ENCODE data around the gene IL22RA1. TPM values are rescaled to one million over a fixed set of nuclear protein-coding genes. Genes with fewer than 3 reads are reported as not detected.

The IL22RA1 gene
- total RNA-seq, 1 experiment from 2014 or later: 1.2 TPM

DNA sequence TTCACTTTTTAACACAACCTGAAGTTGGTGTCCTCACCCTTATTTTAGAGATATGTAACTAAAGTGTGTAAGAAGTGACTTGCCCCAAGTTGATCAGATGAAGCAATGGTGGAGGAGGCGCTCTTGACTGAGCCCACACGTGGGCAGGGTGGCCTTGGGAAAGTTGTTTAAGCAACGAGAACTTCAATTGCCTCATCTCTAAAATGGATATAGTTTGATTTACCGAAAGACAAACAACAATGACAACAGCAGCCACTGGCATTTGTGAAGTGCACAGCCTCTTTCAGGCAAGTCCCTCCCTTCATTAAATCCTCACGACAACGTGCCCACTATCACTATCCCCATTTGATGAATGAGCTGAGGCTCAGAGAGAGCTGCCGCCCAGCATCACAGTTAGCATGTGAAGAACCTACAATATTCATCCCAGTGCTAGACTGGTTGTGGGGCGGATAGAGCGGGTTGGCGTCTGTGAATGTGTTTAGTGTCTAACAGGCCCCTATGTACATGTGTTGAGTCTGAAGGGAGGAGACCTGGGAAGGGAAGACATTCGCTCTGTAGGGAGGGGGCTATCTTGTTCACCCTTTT, 3.0 kb downstream of the IL22RA1 start:
- TF ChIP-seq, protein P1, sequence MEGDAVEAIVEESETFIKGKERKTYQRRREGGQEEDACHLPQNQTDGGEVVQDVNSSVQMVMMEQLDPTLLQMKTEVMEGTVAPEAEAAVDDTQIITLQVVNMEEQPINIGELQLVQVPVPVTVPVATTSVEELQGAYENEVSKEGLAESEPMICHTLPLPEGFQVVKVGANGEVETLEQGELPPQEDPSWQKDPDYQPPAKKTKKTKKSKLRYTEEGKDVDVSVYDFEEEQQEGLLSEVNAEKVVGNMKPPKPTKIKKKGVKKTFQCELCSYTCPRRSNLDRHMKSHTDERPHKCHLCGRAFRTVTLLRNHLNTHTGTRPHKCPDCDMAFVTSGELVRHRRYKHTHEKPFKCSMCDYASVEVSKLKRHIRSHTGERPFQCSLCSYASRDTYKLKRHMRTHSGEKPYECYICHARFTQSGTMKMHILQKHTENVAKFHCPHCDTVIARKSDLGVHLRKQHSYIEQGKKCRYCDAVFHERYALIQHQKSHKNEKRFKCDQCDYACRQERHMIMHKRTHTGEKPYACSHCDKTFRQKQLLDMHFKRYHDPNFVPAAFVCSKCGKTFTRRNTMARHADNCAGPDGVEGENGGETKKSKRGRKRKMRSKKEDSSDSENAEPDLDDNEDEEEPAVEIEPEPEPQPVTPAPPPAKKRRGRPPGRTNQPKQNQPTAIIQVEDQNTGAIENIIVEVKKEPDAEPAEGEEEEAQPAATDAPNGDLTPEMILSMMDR (conservative IDR thresholded peaks at IDR 0.05; ENCODE audit: low read depth, low read length): no peak
- TF ChIP-seq EZH2 (IDR thresholded peaks at IDR 0.05; ENCODE audit: low read length, unreplicated experiment) (no peak), EZH2phosphoT487 (IDR thresholded peaks at IDR 0.05; ENCODE audit: borderline replicate concordance, low read length) (no peak)
- CTCF ChIA-PET: no interaction called here
- Histone ChIP-seq H3K27me3 (ENCODE audit: low read length) (no peaks in the 10 kb centered on the region), H3K4me3 (ENCODE audit: low read length) (no peak overlapping the region), H3K27ac (ENCODE audit: low read length) (no peak overlapping the region), H3K9me3 (ENCODE audit: low read length) (no peaks in the 10 kb centered on the region), H3K79me2 (ENCODE audit: low read length) (no peaks in the 10 kb centered on the region), H3K9me2 (replicated peaks; ENCODE audit: low read length) (no peaks in the 10 kb centered on the region), H3K9ac (ENCODE audit: low read length) (no peak overlapping the region), H4K20me1 (ENCODE audit: low read length) (no peaks in the 10 kb centered on the region), H3K4me2 (ENCODE audit: low read length) (no peak overlapping the region), H2AFZ (ENCODE audit: low read length) (no peak overlapping the region), H3K36me3 (ENCODE audit: low read depth, low read length) (no peaks in the 10 kb centered on the region), H3F3A (ENCODE audit: low read length, unreplicated experiment) (no peaks in the 10 kb centered on the region), H3K4me1 (ENCODE audit: insufficient read depth, low read length) (peaks cover 11% of the 10 kb centered on the region; the same call in 1 of the 2 replicates)
- intact Hi-C loops (cut with micrococcal nuclease): no loop called here
- ATAC-seq (no peak), DNase-seq (no peak)
- no TSS peak for BruUV-seq (replicated peaks)
- POLR2A ChIA-PET (ENCODE audit: unreplicated experiment): no interaction called here

GRCh38 chr1:24139222-24139489, 3.8 kb downstream of the IL22RA1 start:
- no peak overlapping the region for H3K27ac ChIP-seq (ENCODE audit: low read length)
- DNase-seq (no peak), ATAC-seq (no peak)
- no peaks in the 10 kb centered on the region for H3K9me2 ChIP-seq (replicated peaks; ENCODE audit: low read length)
- POLR2A ChIA-PET (ENCODE audit: unreplicated experiment): no interaction called here
- H2AFZ ChIP-seq (ENCODE audit: low read length): no peak overlapping the region
- no peaks in the 10 kb centered on the region for H4K20me1 ChIP-seq (ENCODE audit: low read length)
- H3K27me3 ChIP-seq (ENCODE audit: low read length): no peaks in the 10 kb centered on the region
- H3K36me3 ChIP-seq (ENCODE audit: low read depth, low read length): no peaks in the 10 kb centered on the region
- no peaks in the 10 kb centered on the region for H3F3A ChIP-seq (ENCODE audit: low read length, unreplicated experiment)
- H3K4me1 ChIP-seq (ENCODE audit: insufficient read depth, low read length): peaks cover 11% of the 10 kb centered on the region; the same call in 1 of the 2 replicates
- H3K4me3 ChIP-seq (ENCODE audit: low read length): no peak overlapping the region
- H3K9me3 ChIP-seq (ENCODE audit: low read length): no peaks in the 10 kb centered on the region
- H3K4me2 ChIP-seq (ENCODE audit: low read length): no peak overlapping the region
- TF ChIP-seq EZH2phosphoT487 (IDR thresholded peaks at IDR 0.05; ENCODE audit: borderline replicate concordance, low read length) (no peak), EZH2 (IDR thresholded peaks at IDR 0.05; ENCODE audit: low read length, unreplicated experiment) (no peak)
- TF ChIP-seq, protein P1 (conservative IDR thresholded peaks at IDR 0.05; ENCODE audit: low read depth, low read length): no peak
- intact Hi-C loops (cut with micrococcal nuclease): no loop called here
- CTCF ChIA-PET: no interaction called here
- no peaks in the 10 kb centered on the region for H3K79me2 ChIP-seq (ENCODE audit: low read length)
- H3K9ac ChIP-seq (ENCODE audit: low read length): no peak overlapping the region
- BruUV-seq (replicated peaks): no TSS peak

DNA sequence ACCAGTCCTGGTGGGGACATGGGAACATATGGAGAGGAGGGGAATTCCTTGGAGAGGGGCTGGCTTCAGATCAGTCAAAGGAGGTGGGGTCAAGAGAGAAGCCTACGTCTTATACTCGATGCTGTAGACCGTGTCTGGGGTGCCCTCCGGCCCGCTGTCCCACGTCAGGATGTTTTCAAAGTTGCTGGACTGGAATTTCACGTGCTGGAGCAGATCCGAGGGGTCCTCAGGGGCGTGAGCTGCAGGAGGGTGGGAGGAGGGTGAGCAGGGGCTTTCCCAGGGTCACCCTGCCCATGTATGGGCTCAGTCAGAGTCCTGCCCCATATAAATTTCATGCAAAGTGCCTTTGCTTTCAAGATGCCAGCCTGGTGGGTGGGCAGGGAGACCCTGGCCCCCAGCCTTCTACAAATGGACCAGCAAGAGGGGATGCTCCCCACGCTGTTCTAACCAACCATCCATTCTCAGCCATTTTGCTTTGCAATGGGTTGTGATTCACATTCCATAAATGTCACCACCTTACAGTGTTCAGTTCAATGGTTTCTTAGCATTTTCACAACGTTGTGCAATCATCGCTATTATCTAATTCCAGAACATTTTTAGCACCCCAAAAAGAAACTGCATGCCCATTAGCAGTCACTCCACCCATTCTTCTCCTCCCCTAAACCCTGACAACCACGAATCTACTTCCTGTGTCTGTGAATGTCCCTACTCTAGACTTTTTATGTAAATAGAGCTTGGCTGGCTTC, 4.3 kb downstream of the IL22RA1 start:
- POLR2A ChIA-PET (ENCODE audit: unreplicated experiment): no interaction called here
- BruUV-seq (replicated peaks): no TSS peak
- no peaks in the 10 kb centered on the region for H4K20me1 ChIP-seq (ENCODE audit: low read length)

More for the DNA sequence above, 4.3 kb downstream of the IL22RA1 start:
- Histone ChIP-seq H3K4me2 (ENCODE audit: low read length) (no peak overlapping the region), H3K27ac (ENCODE audit: low read length) (no peak overlapping the region), H3F3A (ENCODE audit: low read length, unreplicated experiment) (no peaks in the 10 kb centered on the region), H3K4me3 (ENCODE audit: low read length) (no peak overlapping the region), H3K9me2 (replicated peaks; ENCODE audit: low read length) (no peaks in the 10 kb centered on the region), H3K9ac (ENCODE audit: low read length) (no peak overlapping the region), H3K4me1 (ENCODE audit: insufficient read depth, low read length) (peaks cover 10% of the 10 kb centered on the region; the same call in 1 of the 2 replicates), H3K36me3 (ENCODE audit: low read depth, low read length) (no peaks in the 10 kb centered on the region), H3K79me2 (ENCODE audit: low read length) (no peaks in the 10 kb centered on the region), H3K27me3 (ENCODE audit: low read length) (no peaks in the 10 kb centered on the region), H2AFZ (ENCODE audit: low read length) (no peak overlapping the region), H3K9me3 (ENCODE audit: low read length) (no peaks in the 10 kb centered on the region)
- ATAC-seq (no peak), DNase-seq (no peak)
- intact Hi-C loops (cut with micrococcal nuclease): no loop called here
- TF ChIP-seq EZH2 (IDR thresholded peaks at IDR 0.05; ENCODE audit: low read length, unreplicated experiment) (no peak), EZH2phosphoT487 (IDR thresholded peaks at IDR 0.05; ENCODE audit: borderline replicate concordance, low read length) (no peak)
- TF ChIP-seq, protein P1 (conservative IDR thresholded peaks at IDR 0.05; ENCODE audit: low read depth, low read length): no peak
- CTCF ChIA-PET: no interaction called here

All from PC-3 (cell line).